Peyer's patch (tissue), 4 donors: ENCODE results near the gene PKIG. TPM values are rescaled to one million over a fixed set of nuclear protein-coding genes. Genes with fewer than 3 reads are reported as not detected.

Source experiments
- DNase-seq, 3 donors: peaks; one replicate each; pipeline ENCODE4 v3.0.0-alpha.2; 2017 to 2019
- H3K27ac ChIP-seq, 4 donors: fragments of 200-600 bp; sonication (generic); one replicate each; pipeline ENCODE4 v1.5.1; 2016 to 2019
- H3K27me3 ChIP-seq, 2 donors: fragments of 200-600 bp; sonication (generic); one replicate each; pipeline ENCODE4 v1.5.1; 2019
- H3K36me3 ChIP-seq, 3 donors: fragments of 200-600 bp; sonication (generic); one replicate each; pipeline ENCODE4 v1.5.1; 2016 to 2019
- H3K4me1 ChIP-seq, 4 donors: fragments of 200-600 bp; sonication (generic); one replicate each; pipeline ENCODE4 v1.5.1; 2016 to 2019
- H3K4me3 ChIP-seq, 4 donors: fragments of 200-600 bp; sonication (generic); 1 replicate in 3 of 4; 2 replicates in 1 of 4; pipeline ENCODE4 v1.5.1; 2016 to 2019; ENCODE audit warnings: mild to moderate bottlenecking in 1 of 4
- H3K9me3 ChIP-seq, 4 donors: fragments of 200-600 bp; sonication (generic); one replicate each; pipeline ENCODE4 v1.5.1; 2016 to 2019; ENCODE audit warnings: mild to moderate bottlenecking in 1 of 4
- CTCF ChIP-seq, 6 experiments: fragments of 450-650 bp in 4 of 6; fragments of 200-600 bp in 2 of 6; sonication (generic) in 1 of 6; IDR thresholded peaks; one replicate each; pipeline ENCODE4 v1.5.1; 2017 to 2019; ENCODE audit warnings: antibody characterized with exemption in 6 of 6, mild to moderate bottlenecking in 3 of 6, moderate library complexity in 1 of 6
- POLR2A ChIP-seq, 2 donors: fragments of 450-650 bp; IDR thresholded peaks; one replicate each; pipeline ENCODE4 v1.5.1; 2017; ENCODE audit warnings: antibody characterized with exemption in 2 of 2, mild to moderate bottlenecking in 2 of 2, moderate library complexity in 2 of 2
- total RNA-seq, 4 donors: library from RNA; depleted of rRNA; stranded (reverse); fragments of >200 nt; gene quantifications; one replicate each; pipeline ENCODE4 v1.1.0, GENCODE V29; 2016

The PKIG gene
- total RNA-seq, 4 donors from 2014 or later, result 27.9 to 60.2 (median 28.3) TPM

DNA sequence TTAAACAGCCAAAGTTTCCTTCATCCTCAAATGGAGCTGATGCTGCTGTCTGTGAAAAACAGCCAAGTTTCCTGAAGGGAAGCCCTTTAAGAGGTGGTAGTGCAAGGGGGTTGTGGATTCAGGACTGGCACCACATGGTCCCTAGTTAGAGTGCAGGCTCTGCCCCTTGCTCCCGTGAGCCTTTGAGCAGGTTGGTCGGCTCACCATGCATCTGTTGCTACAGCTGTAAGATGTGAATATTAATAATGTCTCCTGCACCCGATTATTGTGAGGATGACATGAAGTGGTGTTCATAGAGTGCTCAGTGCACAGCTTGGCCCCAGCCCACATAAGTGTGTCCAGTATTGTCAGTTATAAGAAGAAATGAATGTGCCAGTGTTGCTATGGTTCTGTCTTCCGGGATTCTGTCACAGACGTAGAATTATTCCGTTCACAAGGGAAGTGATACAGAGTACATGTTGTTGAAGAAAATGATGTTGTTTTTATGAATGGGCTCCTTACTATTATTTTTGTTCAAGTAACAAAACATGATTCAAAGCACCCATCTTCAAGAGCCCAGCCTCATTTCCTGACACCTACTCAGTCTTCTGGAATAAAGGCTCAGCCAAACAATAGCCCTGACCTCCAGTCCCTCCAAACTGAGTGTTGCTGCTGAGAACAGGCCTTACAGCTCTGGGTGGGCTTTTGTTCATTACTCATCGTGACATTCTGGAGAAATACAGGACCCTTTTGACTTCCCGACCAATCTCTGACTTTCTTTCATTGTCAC, 2.9 kb upstream of the PKIG start:
- Histone ChIP-seq H3K4me1 (peaks cover 0 to 11% (median 9%) of the 10 kb centered on the region in 4 donors), H3K4me3 (no peak overlapping the region), H3K36me3 (no peaks in the 10 kb centered on the region), H3K27ac (peak overlapping the region; percentile 21 to 82 (median 46)), H3K9me3 (no peaks in the 10 kb centered on the region), H3K27me3 (no peaks in the 10 kb centered on the region)
- DNase-seq, result no peak
- TF ChIP-seq CTCF (IDR thresholded peaks at IDR 0.05), result no peak
- no peak for TF ChIP-seq POLR2A (IDR thresholded peaks at IDR 0.05)

DNA sequence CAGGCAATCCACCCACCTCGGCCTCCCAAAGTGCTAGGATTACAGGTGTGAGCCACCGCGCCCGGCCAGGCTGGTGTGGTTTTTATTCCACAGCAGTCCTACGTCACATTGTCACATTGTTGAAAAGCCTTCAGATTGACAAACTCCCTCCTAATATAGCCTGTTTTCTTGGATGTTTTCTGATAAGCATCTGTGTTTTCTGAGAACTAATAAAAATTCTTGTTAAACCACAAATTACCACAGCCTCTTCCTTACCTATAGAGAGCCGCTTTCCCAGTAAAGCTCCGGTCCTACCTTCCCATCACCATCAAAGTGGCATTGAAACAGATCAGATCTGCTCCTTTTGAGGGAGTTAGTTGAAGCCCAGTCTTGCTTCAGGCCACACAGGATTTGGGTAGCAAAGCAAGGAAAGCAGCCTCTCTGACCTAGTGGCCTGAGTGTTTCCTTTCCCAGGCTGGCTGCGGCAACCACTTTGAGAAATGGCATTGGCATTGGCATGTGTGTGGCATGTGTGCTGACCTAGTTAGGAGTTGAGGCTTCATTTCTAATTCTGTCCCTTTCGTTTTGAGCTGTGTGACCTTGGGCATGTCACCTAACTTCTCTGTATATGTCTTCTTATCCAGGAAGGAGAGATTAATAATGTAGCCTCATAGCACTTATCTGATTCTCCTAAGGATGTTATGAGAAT, 1.7 kb upstream of the PKIG start:
- Histone ChIP-seq H3K27ac (peak overlapping the region; percentile 56 to 88 (median 74)), H3K4me1 (peaks cover 0 to 15% (median 11%) of the 10 kb centered on the region in 4 donors)
- DNase-seq, result no peak

GRCh38 chr20:44581515-44581914, 864 bp upstream of the PKIG start:
- no peak for TF ChIP-seq CTCF (IDR thresholded peaks at IDR 0.05)
- TF ChIP-seq POLR2A (IDR thresholded peaks at IDR 0.05), result no peak
- H3K4me3 ChIP-seq, result no peak overlapping the region
- peak overlapping the region; percentile 56 to 88 (median 74) for H3K27ac ChIP-seq
- H3K36me3 ChIP-seq, result no peaks in the 10 kb centered on the region
- peaks cover 0 to 17% (median 11%) of the 10 kb centered on the region in 4 donors for H3K4me1 ChIP-seq
- H3K27me3 ChIP-seq, result no peaks in the 10 kb centered on the region
- no peak for DNase-seq
- H3K9me3 ChIP-seq, result no peaks in the 10 kb centered on the region

More for the DNA sequence above, 1.7 kb upstream of the PKIG start:
- Histone ChIP-seq H3K36me3 (no peaks in the 10 kb centered on the region), H3K4me3 (no peak overlapping the region), H3K27me3 (no peaks in the 10 kb centered on the region), H3K9me3 (no peaks in the 10 kb centered on the region)
- TF ChIP-seq CTCF (IDR thresholded peaks at IDR 0.05), result no peak
- no peak for TF ChIP-seq POLR2A (IDR thresholded peaks at IDR 0.05)

DNA sequence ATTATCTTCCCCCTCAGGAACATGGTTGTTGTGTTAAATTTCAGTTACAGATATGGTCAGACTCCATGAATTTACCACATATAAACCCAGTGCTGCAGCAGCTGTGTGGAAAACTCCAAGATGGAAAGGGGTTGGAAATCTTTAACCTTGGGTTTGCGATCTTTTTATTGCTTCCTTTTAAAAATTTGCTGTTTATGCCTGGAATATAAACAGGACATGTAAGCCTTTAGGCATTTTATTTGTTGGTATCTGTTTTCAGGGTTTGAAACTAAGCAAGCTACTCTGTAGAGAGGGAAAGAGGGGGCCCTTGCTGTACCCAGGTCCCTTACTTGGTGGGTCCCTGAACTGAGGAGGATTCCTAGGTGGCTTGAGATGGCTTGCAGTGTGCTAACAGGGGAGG, 778 bp downstream of the PKIG start:
- no peak for DNase-seq
- Histone ChIP-seq H3K36me3 (no peaks in the 10 kb centered on the region), H3K4me3 (peak overlapping the region; percentile 19 to 43 (median 42)), H3K9me3 (no peaks in the 10 kb centered on the region), H3K4me1 (peaks cover 0 to 16% (median 11%) of the 10 kb centered on the region in 4 donors), H3K27me3 (no peaks in the 10 kb centered on the region), H3K27ac (peak overlapping the region; percentile 56 to 88 (median 74))
- TF ChIP-seq POLR2A (IDR thresholded peaks at IDR 0.05) (no peak), CTCF (IDR thresholded peaks at IDR 0.05) (no peak)

DNA sequence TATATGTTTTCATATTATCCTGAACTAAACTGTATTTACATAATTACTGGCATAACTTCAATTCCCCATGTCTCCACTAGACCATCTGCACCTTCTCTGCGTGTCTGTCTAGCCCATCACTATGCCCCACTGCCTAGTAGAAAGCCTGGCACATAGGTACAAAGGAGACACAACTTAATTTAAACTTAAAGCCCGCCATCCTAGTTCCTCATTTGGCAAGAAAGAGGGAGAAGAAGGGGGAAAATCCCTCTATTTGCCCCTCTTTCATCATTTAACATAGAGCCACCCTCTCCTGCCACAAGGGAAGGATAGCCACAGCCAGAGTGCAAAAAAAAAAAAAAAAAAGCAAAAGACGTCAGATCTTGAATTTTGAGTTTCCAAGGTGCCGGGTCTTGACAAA, 1.8 kb downstream of the PKIG start:
- peaks cover 0 to 16% (median 11%) of the 10 kb centered on the region in 4 donors for H3K4me1 ChIP-seq

More for the DNA sequence above, 1.8 kb downstream of the PKIG start:
- Histone ChIP-seq H3K27ac (peak overlapping the region; percentile 56 to 88 (median 74)), H3K27me3 (no peaks in the 10 kb centered on the region), H3K9me3 (no peaks in the 10 kb centered on the region), H3K36me3 (no peaks in the 10 kb centered on the region), H3K4me3 (peak overlapping the region in 3 of 4 donors; percentile 41 to 43 (median 42))
- no peak for DNase-seq
- TF ChIP-seq CTCF (IDR thresholded peaks at IDR 0.05) (peak in 2 of 6 experiments; percentile 13 to 15), POLR2A (IDR thresholded peaks at IDR 0.05) (no peak)
